HFF-Myc (cell line): ENCODE results near the gene SAMD15.

ENCODE experiments used
- DNase-seq: peaks from one replicate; pipeline ENCODE4 v3.0.0-alpha.2; 2011; ENCODE audit warnings: low read depth; ENCODE audit errors: extremely low read depth
- H3K4me3 ChIP-seq: replicated peaks from 2 replicates; pipeline ENCODE4 v1.5.1; 2011; ENCODE audit warnings: low read depth, mild to moderate bottlenecking, control low read depth, low read length
- TF ChIP-seq, protein P1 (sequence below): IDR thresholded peaks from 2 replicates; pipeline ENCODE4 v1.5.1; 2012; ENCODE audit warnings: mild to moderate bottlenecking, low read depth, low read length, control low read depth; ENCODE audit errors: missing control alignments

SAMD15 gene

DNA sequence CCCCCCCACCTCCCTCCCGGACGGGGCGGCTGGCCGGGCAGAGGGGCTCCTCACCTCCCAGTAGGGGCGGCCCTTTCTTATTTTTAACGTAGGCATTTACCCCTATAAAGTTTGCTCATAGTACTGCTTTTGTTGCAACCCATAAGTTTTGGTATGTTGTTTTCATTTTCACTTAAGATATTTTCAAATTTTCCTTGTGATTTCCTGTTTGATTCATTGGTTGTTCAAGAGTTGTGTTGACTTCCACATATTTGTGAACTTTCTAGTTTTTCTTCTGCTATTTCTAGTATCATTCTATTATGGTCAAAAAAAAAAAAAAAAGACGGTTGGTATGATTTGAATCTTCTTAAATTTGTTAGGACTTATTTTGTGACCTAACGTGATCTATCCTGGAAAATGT is 39.7 kb downstream of the SAMD15 start:
- TF ChIP-seq, protein P1, sequence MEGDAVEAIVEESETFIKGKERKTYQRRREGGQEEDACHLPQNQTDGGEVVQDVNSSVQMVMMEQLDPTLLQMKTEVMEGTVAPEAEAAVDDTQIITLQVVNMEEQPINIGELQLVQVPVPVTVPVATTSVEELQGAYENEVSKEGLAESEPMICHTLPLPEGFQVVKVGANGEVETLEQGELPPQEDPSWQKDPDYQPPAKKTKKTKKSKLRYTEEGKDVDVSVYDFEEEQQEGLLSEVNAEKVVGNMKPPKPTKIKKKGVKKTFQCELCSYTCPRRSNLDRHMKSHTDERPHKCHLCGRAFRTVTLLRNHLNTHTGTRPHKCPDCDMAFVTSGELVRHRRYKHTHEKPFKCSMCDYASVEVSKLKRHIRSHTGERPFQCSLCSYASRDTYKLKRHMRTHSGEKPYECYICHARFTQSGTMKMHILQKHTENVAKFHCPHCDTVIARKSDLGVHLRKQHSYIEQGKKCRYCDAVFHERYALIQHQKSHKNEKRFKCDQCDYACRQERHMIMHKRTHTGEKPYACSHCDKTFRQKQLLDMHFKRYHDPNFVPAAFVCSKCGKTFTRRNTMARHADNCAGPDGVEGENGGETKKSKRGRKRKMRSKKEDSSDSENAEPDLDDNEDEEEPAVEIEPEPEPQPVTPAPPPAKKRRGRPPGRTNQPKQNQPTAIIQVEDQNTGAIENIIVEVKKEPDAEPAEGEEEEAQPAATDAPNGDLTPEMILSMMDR, result no peak
- no peak overlapping the region for H3K4me3 ChIP-seq
- DNase-seq, result no peak

DNA sequence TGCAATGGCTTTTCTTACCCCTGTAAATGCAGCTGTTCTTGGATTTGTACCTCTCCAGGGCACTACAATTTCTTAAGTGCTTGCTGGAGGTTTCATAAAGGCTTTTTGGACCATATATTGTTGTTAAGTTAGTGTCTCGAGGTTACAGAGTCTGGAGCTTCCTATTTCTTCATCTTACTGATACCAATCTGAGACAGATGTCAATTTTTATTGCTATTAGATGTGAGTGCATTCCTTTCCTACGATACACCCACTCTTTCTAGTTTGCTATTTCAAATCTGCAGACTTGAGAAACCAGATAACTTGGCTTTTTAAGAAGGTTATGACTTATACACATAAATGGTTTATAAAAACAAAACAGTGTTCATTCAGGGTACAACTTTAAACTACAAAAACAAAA is 44.0 kb downstream of the SAMD15 start:
- H3K4me3 ChIP-seq, result no peak overlapping the region
- DNase-seq, result no peak
- TF ChIP-seq, protein P1, result no peak

DNA sequence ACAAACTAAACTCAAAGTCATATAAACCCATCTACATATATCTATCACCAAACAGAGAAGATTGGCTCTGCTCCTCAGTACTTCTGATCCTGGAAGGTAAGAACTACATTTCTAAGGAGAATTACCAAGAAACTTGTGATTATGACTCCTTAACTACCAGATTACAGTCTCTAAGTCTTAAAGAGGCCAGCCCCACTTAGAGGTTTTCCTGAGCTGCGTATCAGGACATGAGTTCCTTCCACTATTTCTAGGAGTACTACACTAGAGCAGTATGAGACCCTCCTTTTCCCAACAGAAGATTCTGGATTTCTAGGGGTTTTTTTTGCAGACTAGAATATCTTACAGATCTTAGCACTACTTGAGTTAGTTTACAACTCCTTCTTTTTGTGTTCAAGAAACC is 46.2 kb downstream of the SAMD15 start, which contains the start of gene NOXRED1:
Gene NOXRED1 (minus strand): TSS at position 101 of the 400 bp plus-strand sequence. CDS start 634 bp downstream, outside the sequence.
- DNase-seq, result no peak
- no peak within 1 kb of the TSS for H3K4me3 ChIP-seq
- TF ChIP-seq, protein P1, result no peak

DNA sequence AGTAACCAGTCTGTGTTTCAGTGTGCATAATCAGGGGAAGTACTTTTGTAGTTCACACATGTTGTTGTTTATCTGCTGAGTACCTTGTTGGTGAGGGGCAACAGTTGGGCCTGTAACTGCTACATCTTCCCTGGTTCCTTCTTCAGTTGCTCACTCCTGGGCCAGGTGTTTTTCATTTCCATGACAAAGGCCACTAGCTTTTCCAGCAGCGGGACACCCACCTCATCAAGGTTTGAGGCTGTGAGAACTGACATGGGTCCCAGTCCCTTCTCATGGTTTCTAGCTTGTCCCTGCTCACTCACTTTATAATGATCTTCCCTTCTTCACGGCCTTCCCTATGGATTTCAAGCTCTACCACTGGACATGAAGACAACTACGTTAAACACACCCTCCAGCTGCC is 47.7 kb downstream of the SAMD15 start:
- H3K4me3 ChIP-seq, result no peak overlapping the region
- no peak for DNase-seq
- TF ChIP-seq, protein P1, result no peak

DNA sequence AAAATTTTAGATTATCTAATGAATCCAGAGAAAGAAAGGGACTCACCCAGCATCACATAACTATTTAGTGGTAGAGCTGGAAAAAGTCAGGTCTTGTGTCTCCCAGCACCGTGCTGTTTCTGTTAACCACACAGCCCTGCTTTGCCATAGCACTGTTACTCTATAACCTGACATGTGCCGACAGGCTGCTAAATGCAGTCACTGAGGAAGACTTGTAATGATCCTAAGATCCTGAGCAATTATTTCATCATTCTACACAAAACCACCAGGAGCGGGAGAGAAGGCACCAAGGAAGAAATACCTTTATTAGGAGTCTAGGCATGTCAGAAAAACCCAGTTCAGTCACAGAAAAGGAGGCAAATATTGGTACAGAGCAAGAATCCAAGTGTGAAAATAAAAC is 49.2 kb downstream of the SAMD15 start:
- no peak overlapping the region for H3K4me3 ChIP-seq
- TF ChIP-seq, protein P1, result no peak
- no peak for DNase-seq

DNA sequence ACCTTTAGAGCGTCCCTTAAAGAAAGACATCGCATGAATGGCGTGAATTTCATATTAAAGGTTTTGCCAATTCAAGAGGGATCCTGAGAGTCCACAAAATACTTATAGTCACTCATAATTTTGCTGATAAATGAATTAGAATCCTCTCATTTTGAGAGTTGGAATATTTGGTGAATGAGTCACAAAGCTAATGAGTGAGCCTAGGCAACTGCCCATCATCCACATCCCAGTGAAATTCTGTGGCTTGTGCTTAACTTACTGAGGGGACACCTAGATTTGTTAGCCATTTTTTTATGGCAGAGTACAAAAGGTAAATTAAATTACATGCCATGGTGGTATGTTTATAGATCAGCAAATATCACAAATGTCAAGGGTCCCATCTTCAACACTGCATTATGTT is 58.9 kb downstream of the SAMD15 start:
- TF ChIP-seq, protein P1, result no peak
- no peak overlapping the region for H3K4me3 ChIP-seq
- DNase-seq, result no peak

DNA sequence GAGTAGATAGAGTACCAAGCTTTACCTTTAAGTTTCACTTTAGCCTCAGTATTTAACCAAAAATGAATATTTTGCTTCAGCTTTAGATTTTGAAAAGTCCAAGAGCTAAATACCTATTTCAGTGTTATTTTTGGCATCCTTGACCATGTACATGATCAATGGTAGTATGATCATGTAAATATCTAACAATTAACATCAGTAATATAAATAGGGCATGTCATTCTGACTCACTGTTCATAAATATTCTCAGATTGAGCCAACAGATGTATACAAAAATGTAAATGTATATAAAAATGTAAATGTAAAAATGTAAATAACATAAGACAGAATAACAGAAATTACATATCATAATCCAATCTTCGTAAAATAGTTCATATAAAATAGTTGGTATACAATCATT is 61.4 kb downstream of the SAMD15 start:
- DNase-seq, result no peak
- TF ChIP-seq, protein P1, result no peak
- no peak overlapping the region for H3K4me3 ChIP-seq
